Loucy (cell line): ENCODE results near the gene BBC3.

Experiments used
- H2AFZ ChIP-seq: fragments of 200-600 bp; sonication (generic); 2 replicates; pipeline ENCODE4 v1.6.0; 2016; ENCODE audit warnings: antibody characterized with exemption, mild to moderate bottlenecking, low read length, moderate library complexity
- H3F3A ChIP-seq: fragments of 200-600 bp; 2 replicates; pipeline ENCODE4 v1.6.0; 2016; ENCODE audit warnings: antibody characterized with exemption, low read depth, mild to moderate bottlenecking
- H3K27me3 ChIP-seq: fragments of 200-600 bp; sonication (generic); 2 replicates; pipeline ENCODE4 v1.6.1; 2014; ENCODE audit warnings: low read length, mild to moderate bottlenecking; ENCODE audit not compliant: insufficient read depth, poor library complexity, severe bottlenecking
- H3K36me3 ChIP-seq: fragments of 200-600 bp; sonication (generic); 2 replicates; pipeline ENCODE4 v1.6.1; 2016; ENCODE audit warnings: low read length; ENCODE audit not compliant: insufficient read depth
- H3K4me1 ChIP-seq: fragments of 200-600 bp; sonication (generic); 2 replicates; pipeline ENCODE4 v1.5.1; 2014; ENCODE audit warnings: low read length, mild to moderate bottlenecking; ENCODE audit not compliant: insufficient read depth, poor library complexity, severe bottlenecking
- H3K4me2 ChIP-seq: fragments of 200-600 bp; sonication (generic); 2 replicates; pipeline ENCODE4 v1.6.0; 2014; ENCODE audit warnings: antibody characterized with exemption, low read length, low read depth, mild to moderate bottlenecking; ENCODE audit not compliant: poor library complexity, severe bottlenecking
- H3K4me3 ChIP-seq: fragments of 200-600 bp; sonication (generic); 2 replicates; pipeline ENCODE4 v1.5.1; 2014; ENCODE audit warnings: low read length, mild to moderate bottlenecking, mixed read lengths; ENCODE audit not compliant: poor library complexity, severe bottlenecking
- H3K79me2 ChIP-seq: fragments of 200-600 bp; sonication (generic); 2 replicates; pipeline ENCODE4 v1.6.1; 2014; ENCODE audit warnings: low read length; ENCODE audit not compliant: insufficient read depth
- H3K9ac ChIP-seq: fragments of 200-600 bp; sonication (generic); 2 replicates; pipeline ENCODE4 v1.6.0; 2014; ENCODE audit warnings: mild to moderate bottlenecking, low read depth, low read length, moderate library complexity; ENCODE audit not compliant: poor library complexity, severe bottlenecking
- H3K9me2 ChIP-seq: fragments of 200-600 bp; sonication (generic); replicated peaks from 2 replicates; pipeline ENCODE4 v1.6.1; 2016; ENCODE audit warnings: low read depth, low read length, mixed read lengths
- H3K9me3 ChIP-seq: fragments of 200-600 bp; sonication (generic); 2 replicates; pipeline ENCODE4 v1.6.1; 2014; ENCODE audit warnings: mild to moderate bottlenecking, antibody characterized with exemption, low read length, low read depth; ENCODE audit not compliant: insufficient read depth
- H4K20me1 ChIP-seq: fragments of 200-600 bp; sonication (generic); 2 replicates; pipeline ENCODE4 v1.6.0; 2014; ENCODE audit warnings: antibody characterized with exemption, low read length, mild to moderate bottlenecking; ENCODE audit not compliant: insufficient read depth, poor library complexity, severe bottlenecking
- CTCF ChIP-seq: fragments of 200-600 bp; sonication (generic); conservative IDR thresholded peaks from 2 replicates; pipeline ENCODE4 v1.5.1; 2014; ENCODE audit warnings: mild to moderate bottlenecking, antibody characterized with exemption, low read length
- EZH2phosphoT487 ChIP-seq: fragments of 200-600 bp; IDR thresholded peaks from 2 replicates; pipeline ENCODE4 v1.6.1; 2018; ENCODE audit warnings: antibody characterized with exemption, mild to moderate bottlenecking, moderate library complexity, borderline replicate concordance

BBC3 gene

GRCh38 chr19:47226426-47227351 is 4.3 kb downstream of the BBC3 start:
- TF ChIP-seq EZH2phosphoT487 (no peak), CTCF (no peak)
- peaks cover 1% of the 10 kb centered on the region; the same call in 1 of the 2 replicates for H3K36me3 ChIP-seq

GRCh38 chr19:47225746-47226425 is 5.1 kb downstream of the BBC3 start:
- H3K4me2 ChIP-seq = peak overlapping the region; percentile 97
- no peak overlapping the region for H2AFZ ChIP-seq
- H3K9me3 ChIP-seq = no peaks in the 10 kb centered on the region
- no peak for TF ChIP-seq CTCF
- TF ChIP-seq EZH2phosphoT487 = no peak
- 0 out of 2 replicates have a peak, but pooled peaks cover 4% of the 10 kb centered on the region for H3K79me2 ChIP-seq
- H3F3A ChIP-seq = no peaks in the 10 kb centered on the region
- peaks cover 29% of the 10 kb centered on the region for H3K4me1 ChIP-seq
- H3K4me3 ChIP-seq = peak overlapping the region; percentile 97
- no peaks in the 10 kb centered on the region for H4K20me1 ChIP-seq
- H3K36me3 ChIP-seq = peaks cover 6% of the 10 kb centered on the region; the same call in 1 of the 2 replicates
- H3K27me3 ChIP-seq = no peaks in the 10 kb centered on the region
- H3K9ac ChIP-seq = peak overlapping the region; percentile 94
- no peaks in the 10 kb centered on the region for H3K9me2 ChIP-seq

More at GRCh38 chr19:47226426-47227351, 4.3 kb downstream of the BBC3 start:
- Histone ChIP-seq H3K4me3 (peak overlapping the region; percentile 97), H3F3A (no peaks in the 10 kb centered on the region), H2AFZ (no peak overlapping the region), H3K4me1 (peaks cover 34% of the 10 kb centered on the region), H3K9ac (peak overlapping the region; percentile 94), H3K9me2 (no peaks in the 10 kb centered on the region), H4K20me1 (no peaks in the 10 kb centered on the region), H3K9me3 (no peaks in the 10 kb centered on the region), H3K27me3 (no peaks in the 10 kb centered on the region), H3K4me2 (peak overlapping the region; percentile 97), H3K79me2 (0 out of 2 replicates have a peak, but pooled peaks cover 4% of the 10 kb centered on the region)

GRCh38 chr19:47221890-47222289 is 9.1 kb downstream of the BBC3 start:
- no peaks in the 10 kb centered on the region for H3F3A ChIP-seq
- no peak overlapping the region for H3K4me2 ChIP-seq
- TF ChIP-seq EZH2phosphoT487 = no peak
- no peak for TF ChIP-seq CTCF
- peaks cover 12% of the 10 kb centered on the region for H3K4me1 ChIP-seq
- H3K27me3 ChIP-seq = no peaks in the 10 kb centered on the region
- H3K9ac ChIP-seq = no peak overlapping the region
- H2AFZ ChIP-seq = no peak overlapping the region
- no peak overlapping the region for H3K4me3 ChIP-seq
- H3K9me3 ChIP-seq = no peaks in the 10 kb centered on the region
- H3K9me2 ChIP-seq = no peaks in the 10 kb centered on the region
- no peaks in the 10 kb centered on the region for H3K79me2 ChIP-seq
- H3K36me3 ChIP-seq = peaks cover 10% of the 10 kb centered on the region; the same call in 1 of the 2 replicates
- H4K20me1 ChIP-seq = no peaks in the 10 kb centered on the region
